Mucosa of rectum (tissue), 2 donors: Measurements from ENCODE around the gene SH3GLB1.

Experiments
- H3K27ac ChIP-seq, 2 donors: one replicate each; pipeline ENCODE4 v1.7.0; 2013; ENCODE audit warnings: inconsistent platforms in 2 of 2, low read depth in 2 of 2, low read length in 2 of 2
- H3K27me3 ChIP-seq, 2 donors: one replicate each; pipeline ENCODE4 v1.7.0; 2013; ENCODE audit warnings: low read length in 2 of 2; ENCODE audit not compliant: control insufficient read depth in 2 of 2, insufficient read depth in 2 of 2
- H3K36me3 ChIP-seq, 2 donors: one replicate each; pipeline ENCODE4 v1.7.0; 2013; ENCODE audit warnings: low read length in 2 of 2; ENCODE audit not compliant: control insufficient read depth in 2 of 2, insufficient read depth in 2 of 2
- H3K4me1 ChIP-seq, 2 donors: one replicate each; pipeline ENCODE4 v1.7.0; 2013; ENCODE audit warnings: low read length in 2 of 2, mild to moderate bottlenecking in 1 of 2; ENCODE audit not compliant: control insufficient read depth in 2 of 2, insufficient read depth in 2 of 2
- H3K4me3 ChIP-seq, 2 donors: one replicate each; pipeline ENCODE4 v1.7.0; 2013; ENCODE audit warnings: low read length in 2 of 2
- H3K9ac ChIP-seq, 2 donors: one replicate each; pipeline ENCODE4 v1.7.0; 2013; ENCODE audit warnings: low read length in 2 of 2, low read depth in 1 of 2, mild to moderate bottlenecking in 1 of 2
- H3K9me3 ChIP-seq, 2 donors: one replicate each; pipeline ENCODE4 v1.7.0; 2013; ENCODE audit warnings: low read length in 2 of 2; ENCODE audit not compliant: control insufficient read depth in 2 of 2
- donor health status: healthy.
- donor health status: Normal muscosa, but diverticular disease.

Gene SH3GLB1

DNA sequence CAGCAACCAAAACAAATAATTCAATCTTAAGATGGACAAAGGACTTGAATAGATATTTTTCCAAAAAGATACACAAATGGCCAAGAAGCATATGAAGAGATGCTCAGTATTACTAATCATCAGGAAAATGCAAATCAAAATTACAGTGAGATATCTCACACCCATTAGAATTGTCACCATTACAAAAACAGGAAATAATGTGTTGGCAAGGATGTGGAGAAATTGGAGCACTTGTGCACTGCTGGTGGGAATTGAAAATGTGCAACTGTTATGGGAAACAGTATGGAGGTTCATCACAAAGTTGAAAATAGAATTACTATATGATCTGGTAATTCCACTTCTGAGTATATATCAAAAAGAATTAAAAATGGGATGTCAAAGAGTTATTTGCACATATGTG lies 83.2 kb downstream of the SH3GLB1 start:
- Histone ChIP-seq H3K9ac (no peak overlapping the region), H3K9me3 (no peaks in the 10 kb centered on the region), H3K27ac (no peak overlapping the region), H3K4me1 (peaks cover 0 to 6% of the 10 kb centered on the region in 2 donors), H3K36me3 (no peaks in the 10 kb centered on the region), H3K4me3 (no peak overlapping the region), H3K27me3 (no peaks in the 10 kb centered on the region)

DNA sequence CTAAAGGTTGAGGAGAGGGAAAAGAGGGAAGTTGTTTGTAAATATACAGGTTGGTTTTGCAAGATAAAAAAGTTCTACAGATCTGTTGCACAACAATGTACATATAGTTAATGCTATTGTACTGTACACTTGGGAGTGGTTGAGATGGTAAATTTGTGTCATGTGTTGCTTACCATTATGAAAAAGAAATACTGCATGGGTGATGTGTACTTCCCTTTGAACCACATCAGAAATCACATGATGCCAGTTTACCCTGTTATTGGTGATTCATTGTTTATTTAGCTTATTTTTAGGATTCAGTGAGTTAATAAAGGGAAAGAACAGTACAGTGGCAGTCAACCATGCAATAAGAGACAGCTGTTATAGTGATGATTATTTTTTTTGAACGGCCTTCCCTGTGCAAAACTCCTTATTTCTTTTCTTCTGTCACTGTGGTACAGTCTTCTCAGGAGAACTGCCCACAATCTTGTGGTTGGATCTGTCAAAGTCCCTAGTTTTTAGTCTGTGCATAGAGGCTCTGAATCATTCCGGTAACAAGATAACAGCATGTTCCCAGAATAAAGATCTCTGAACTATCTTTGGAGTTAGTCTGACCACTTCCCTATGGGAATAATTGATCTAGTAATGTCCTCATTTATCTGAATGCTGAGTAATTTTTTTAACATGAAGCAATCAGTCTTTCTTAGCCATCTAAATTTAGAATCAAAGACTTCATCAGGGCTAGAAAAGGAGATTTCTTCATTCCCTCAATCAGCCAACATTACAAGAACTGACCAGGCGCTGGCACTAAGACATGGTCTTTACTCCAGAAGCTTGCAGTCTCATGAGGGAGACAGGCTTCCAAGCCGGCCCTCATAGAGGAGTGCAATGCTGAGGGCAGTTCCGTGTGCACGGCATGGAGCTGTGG lies 84.2 kb downstream of the SH3GLB1 start:
- H3K9ac ChIP-seq = no peak overlapping the region
- peak overlapping the region in 1 of 2 donors; percentile 27 for H3K27ac ChIP-seq
- H3K4me1 ChIP-seq = peaks cover 7 to 13% of the 10 kb centered on the region in 2 donors
- H3K9me3 ChIP-seq = no peaks in the 10 kb centered on the region
- no peaks in the 10 kb centered on the region for H3K27me3 ChIP-seq
- H3K4me3 ChIP-seq = no peak overlapping the region
- no peaks in the 10 kb centered on the region for H3K36me3 ChIP-seq

DNA sequence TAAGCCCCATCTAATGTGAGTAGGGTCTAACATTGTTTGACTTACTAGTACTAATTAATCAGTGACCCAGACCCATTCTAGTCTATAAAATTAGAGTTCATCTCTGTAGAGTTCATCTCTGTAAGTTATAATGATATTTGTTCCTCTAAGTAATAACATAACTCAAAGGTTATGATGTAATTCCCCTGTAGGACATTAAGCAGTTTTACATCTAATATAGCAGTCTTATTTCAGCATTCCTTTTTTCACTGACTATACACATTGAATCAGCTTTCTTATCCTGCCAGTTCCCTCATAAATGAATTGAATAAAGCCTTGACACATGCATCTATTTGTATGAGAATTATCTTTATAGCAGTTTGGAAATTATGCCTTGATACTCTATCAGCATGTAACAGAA lies 90.9 kb downstream of the SH3GLB1 start:
- Histone ChIP-seq H3K27ac (no peak overlapping the region), H3K9me3 (no peaks in the 10 kb centered on the region), H3K36me3 (no peaks in the 10 kb centered on the region)

More for the DNA sequence above, 90.9 kb downstream of the SH3GLB1 start:
- Histone ChIP-seq H3K4me3 (no peak overlapping the region), H3K27me3 (no peaks in the 10 kb centered on the region), H3K4me1 (peaks cover 7 to 13% of the 10 kb centered on the region in 2 donors), H3K9ac (no peak overlapping the region)
